Activated T-helper 17 cell treated with anti-CD3 and anti-CD28 coated beads, Interleukin-2, amount 50 U/mL, for 72 hours (primary cell): ENCODE data around the gene PDC. TPM values are rescaled to one million over a fixed set of nuclear protein-coding genes. Genes with fewer than 3 reads are reported as not detected.
"Not testable (repeated sequence)": the region's sequence is repeated elsewhere in the genome, so short reads cannot be mapped to it uniquely, and the experiment has no call there.

Experiments
- ATAC-seq: fragments of 150-1000 bp; cut with Tn5 transposase; replicated peaks from 2 replicates; pipeline ENCODE4 v1.10.0; 2021; ENCODE audit warnings: mild to moderate bottlenecking, moderate library complexity
- H3K27ac Mint-ChIP-seq: one replicate; pipeline ENCODE4 v1.8.0; 2022; ENCODE audit warnings: mixed read lengths
- H3K27me3 Mint-ChIP-seq: one replicate; pipeline ENCODE4 v1.8.0; 2022; ENCODE audit warnings: mixed read lengths
- H3K36me3 Mint-ChIP-seq: one replicate; pipeline ENCODE4 v1.8.0; 2022; ENCODE audit warnings: low read depth, mild to moderate bottlenecking, mixed read lengths
- H3K4me1 Mint-ChIP-seq: one replicate; pipeline ENCODE4 v1.8.0; 2022; ENCODE audit warnings: mixed read lengths
- H3K4me3 Mint-ChIP-seq: one replicate; pipeline ENCODE4 v1.8.0; 2022; ENCODE audit warnings: mild to moderate bottlenecking, mixed read lengths
- H3K9me3 Mint-ChIP-seq: one replicate; pipeline ENCODE4 v1.8.0; 2022; ENCODE audit warnings: mixed read lengths
- total RNA-seq, 2 donors: library from RNA; stranded (reverse); gene quantifications; one replicate each; pipeline ENCODE4 v1.2.3, GENCODE V29; 2022

The PDC gene
- total RNA-seq, 2 donors from 2014 or later, result not detected

- ATAC-seq, H3K27ac Mint-ChIP-seq, H3K4me1 Mint-ChIP-seq, H3K27me3 Mint-ChIP-seq, H3K9me3 Mint-ChIP-seq, H3K4me3 Mint-ChIP-seq: not testable (repeated sequence)
- H3K36me3 Mint-ChIP-seq, result peaks cover 89% of the 10 kb centered on the region
Observed at GRCh38 chr1:186401446-186401845, 59.5 kb downstream of the PDC start.

Other genes with a start within 250 kb of the PDC start
- gene PRG4, start 164.8 kb downstream of the PDC start, total RNA-seq, result 1 to 10 TPM; 1.7 to 4.8 TPM
- 100 to 1,000 TPM; 147 to 156 TPM for gene TPR, start 85.9 kb downstream of the PDC start, total RNA-seq
- gene ODR4, start 85.3 kb downstream of the PDC start, total RNA-seq, result 10 to 100 TPM; 14.0 to 17.7 TPM
- gene PTGS2, start 219.3 kb upstream of the PDC start, total RNA-seq, result 1 to 10 TPM in 1 of 2 donors, under 1 TPM in 1; 0.17 to 1.1 TPM